ENCODE results near the gene ARHGEF28. TPM values are rescaled to one million over a fixed set of nuclear protein-coding genes. Genes with fewer than 3 reads are reported as not detected.

The ARHGEF28 gene
- total RNA-seq, 1 experiment from 2014 or later: 6.1 TPM

- CTCF ChIA-PET: no interaction called here
- no peak overlapping the region for H3K9ac ChIP-seq (ENCODE audit: low read length)
- intact Hi-C loops (cut with micrococcal nuclease): no loop called here
- H3K9me2 ChIP-seq (ENCODE audit: insufficient read depth): no peaks in the 10 kb centered on the region
- POLR2A ChIA-PET: no interaction called here
- H3K4me3 ChIP-seq (replicated peaks in 1 of 2; ENCODE audit: low read depth in 1 of 2, low read length in 2 of 2): no peak overlapping the region
- peaks cover 0 to 9% of the 10 kb centered on the region in 2 experiments; a peak in 2 of 4 replicates for H3K4me1 ChIP-seq (ENCODE audit: control insufficient read depth in 1 of 2, insufficient read depth in 2 of 2, low read length in 2 of 2)
- H3K36me3 ChIP-seq (ENCODE audit: control insufficient read depth in 1 of 2, insufficient read depth in 2 of 2, low read length in 2 of 2): no peaks in the 10 kb centered on the region
- TF ChIP-seq POLR2AphosphoS5 (IDR thresholded peaks at IDR 0.05; ENCODE audit: low read depth, low read length) (no peak), FOSL1 (IDR thresholded peaks at IDR 0.05; ENCODE audit: low read depth) (no peak), SP1 (IDR thresholded peaks at IDR 0.05; ENCODE audit: low read depth) (no peak), ATF3 (IDR thresholded peaks at IDR 0.05) (no peak), SRF (IDR thresholded peaks at IDR 0.05; ENCODE audit: low read depth) (no peak), POLR2A (IDR thresholded peaks at IDR 0.05; ENCODE audit: borderline replicate concordance, extremely low read depth, insufficient read depth, insufficient read length) (no peak), EZH2 (IDR thresholded peaks at IDR 0.05) (no peak), CBX3 (IDR thresholded peaks at IDR 0.05; ENCODE audit: low read depth) (no peak), EZH2phosphoT487 (IDR thresholded peaks at IDR 0.05; ENCODE audit: borderline replicate concordance) (no peak), JUND (IDR thresholded peaks at IDR 0.05) (no peak), REST (IDR thresholded peaks at IDR 0.05; ENCODE audit: low read depth) (no peak), CEBPB (IDR thresholded peaks at IDR 0.05; ENCODE audit: low read depth) (no peak), SIN3A (IDR thresholded peaks at IDR 0.05; ENCODE audit: low read depth) (no peak), ZFX (IDR thresholded peaks at IDR 0.05) (no peak), ZNF274 (IDR thresholded peaks at IDR 0.05; ENCODE audit: low read depth, low read length) (no peak), ELF1 (IDR thresholded peaks at IDR 0.05; ENCODE audit: borderline replicate concordance, low read depth) (no peak), YY1 (IDR thresholded peaks at IDR 0.05; ENCODE audit: extremely low read depth, insufficient replicate concordance, low read depth, low read length) (no peak), CTCF (IDR thresholded peaks at IDR 0.05 in 2 of 3, conservative IDR thresholded peaks at IDR 0.05 in 1 of 3; ENCODE audit: borderline replicate concordance in 1 of 3, insufficient read depth in 1 of 3, low read depth in 2 of 3, low read length in 2 of 3) (no peak), RAD21 (IDR thresholded peaks at IDR 0.05; ENCODE audit: low read depth) (no peak)
- H3K9me3 ChIP-seq (ENCODE audit: control insufficient read depth in 1 of 2, insufficient read depth in 1 of 2, low read depth in 1 of 2, low read length in 2 of 2): no peaks in the 10 kb centered on the region
- DNase-seq (ENCODE audit: low read depth, low spot score) (no peak), ATAC-seq (no peak)
- no peak overlapping the region for H2AFZ ChIP-seq (ENCODE audit: low read depth, low read length, poor library complexity, severe bottlenecking)
- H3K79me2 ChIP-seq (ENCODE audit: insufficient read depth, low read length): no peaks in the 10 kb centered on the region
- no peaks in the 10 kb centered on the region for H3K27me3 ChIP-seq (ENCODE audit: insufficient read depth, low read length)
- RAD21 ChIA-PET (ENCODE audit: low non-redundant PET in 1 of 2, low total read pairs in 2 of 2, uncharacterized antibody in 2 of 2, unreplicated experiment in 2 of 2): no interaction called here
- no peak overlapping the region for H3K4me2 ChIP-seq (ENCODE audit: low read length)
- H4K20me1 ChIP-seq (ENCODE audit: insufficient read depth): no peaks in the 10 kb centered on the region
- BruUV-seq (replicated peaks): no TSS peak
- no peak overlapping the region for H3K27ac ChIP-seq (ENCODE audit: low read depth, low read length)
Observed at GRCh38 chr5:73954381-73954780, 328.4 kb downstream of the ARHGEF28 start.
